Measurements from ENCODE around the gene ARPC2.
A peak's percentile ranks its signal among the peaks of the same experiment; 100 is the strongest.

The ARPC2 gene

GRCh38 chr2:218253232-218253625 lies 36.2 kb downstream of the ARPC2 start:
- no peak for DNase-seq (ENCODE audit: low spot score)
- no peak for FAIRE-seq

- peak; percentile 23 for DNase-seq (ENCODE audit: low spot score)
- FAIRE-seq, result no peak
Observed at GRCh38 chr2:218255446-218255845, 38.5 kb downstream of the ARPC2 start.

- DNase-seq (ENCODE audit: low spot score) (no peak), FAIRE-seq (no peak)
Observed at GRCh38 chr2:218256612-218257350, 39.8 kb downstream of the ARPC2 start.

- FAIRE-seq (no peak), DNase-seq (ENCODE audit: low spot score) (no peak)
Observed at GRCh38 chr2:218257390-218257981, 40.5 kb downstream of the ARPC2 start.

GRCh38 chr2:218259099-218259961 lies 42.3 kb downstream of the ARPC2 start:
- DNase-seq (ENCODE audit: low spot score) (no peak), FAIRE-seq (no peak)

GRCh38 chr2:218260166-218260565 lies 43.2 kb downstream of the ARPC2 start:
- FAIRE-seq, result no peak
- no peak for DNase-seq (ENCODE audit: low spot score)

- FAIRE-seq, result no peak
- no peak for DNase-seq (ENCODE audit: low spot score)
Observed at GRCh38 chr2:218260742-218261422, 43.9 kb downstream of the ARPC2 start, which contains the start of gene GPBAR1. TSS of gene GPBAR1 (plus strand) at chr2:218261015. CDS start at chr2:218262725, 1,710 bp downstream.

- FAIRE-seq, result no peak
- no peak for DNase-seq (ENCODE audit: low spot score)
Observed at GRCh38 chr2:218261423-218262236, 44.6 kb downstream of the ARPC2 start.

GRCh38 chr2:218262237-218262600 lies 45.2 kb downstream of the ARPC2 start:
- FAIRE-seq, result no peak
- DNase-seq (ENCODE audit: low spot score), result no peak

GRCh38 chr2:218262631-218263586 lies 45.9 kb downstream of the ARPC2 start:
- FAIRE-seq, result no peak

GRCh38 chr2:218263817-218264641 lies 47.0 kb downstream of the ARPC2 start:
- DNase-seq (ENCODE audit: low spot score) (no peak), FAIRE-seq (no peak)

More at GRCh38 chr2:218262631-218263586, 45.9 kb downstream of the ARPC2 start:
- DNase-seq (ENCODE audit: low spot score), result no peak

GRCh38 chr2:218264773-218265561 lies 48.0 kb downstream of the ARPC2 start:
- FAIRE-seq (no peak), DNase-seq (ENCODE audit: low spot score) (no peak)

- DNase-seq (ENCODE audit: low spot score) (no peak), FAIRE-seq (no peak)
Observed at GRCh38 chr2:218265626-218266025, 48.6 kb downstream of the ARPC2 start.

GRCh38 chr2:218266316-218266979 lies 49.5 kb downstream of the ARPC2 start:
- DNase-seq (ENCODE audit: low spot score) (no peak), FAIRE-seq (no peak)

- FAIRE-seq (no peak), DNase-seq (ENCODE audit: low spot score) (no peak)
Observed at GRCh38 chr2:218267259-218267658, 50.3 kb downstream of the ARPC2 start.

GRCh38 chr2:218269900-218270720 lies 53.1 kb downstream of the ARPC2 start, which contains the start of the genes AAMP and PNKD:
TSS of gene AAMP (minus strand) at chr2:218270137. CDS start at chr2:218270086, 51 bp downstream.
TSS of gene PNKD (plus strand) at chr2:218270519. CDS start at chr2:218270536, 17 bp downstream.
- peak; percentile 99 for DNase-seq (ENCODE audit: low spot score)
- FAIRE-seq, result peak; percentile 93
